Chondrocyte (in vitro differentiated cells): Measurements from ENCODE around the gene CPO. TPM values are rescaled to one million over a fixed set of nuclear protein-coding genes. Genes with fewer than 3 reads are reported as not detected.

Source experiments
- DNase-seq: peaks from one replicate; pipeline ENCODE4 v3.0.0; 2021; ENCODE audit warnings: mixed read lengths, low spot score
- H3K27ac Mint-ChIP-seq: one replicate; pipeline ENCODE4 v1.8.0; 2021; ENCODE audit warnings: mild to moderate bottlenecking, moderate library complexity, mixed read lengths; ENCODE audit not compliant: unreplicated experiment
- H3K27me3 Mint-ChIP-seq: 2 replicates; pipeline ENCODE4 v1.8.0; 2021; ENCODE audit warnings: low read depth, mixed read lengths
- H3K36me3 Mint-ChIP-seq: 2 replicates; pipeline ENCODE4 v1.8.0; 2021; ENCODE audit warnings: low read depth, mixed read lengths
- H3K4me1 Mint-ChIP-seq: 2 replicates; pipeline ENCODE4 v1.8.0; 2021; ENCODE audit warnings: low read depth, mild to moderate bottlenecking, mixed read lengths
- H3K4me3 Mint-ChIP-seq: one replicate; pipeline ENCODE4 v1.8.0; 2021; ENCODE audit warnings: mild to moderate bottlenecking, moderate library complexity, mixed read lengths; ENCODE audit not compliant: unreplicated experiment
- H3K9me3 Mint-ChIP-seq: 2 replicates; pipeline ENCODE4 v1.8.0; 2021; ENCODE audit warnings: low read depth, mixed read lengths
- total RNA-seq: library from RNA; stranded (reverse); gene quantifications from 3 replicates; pipeline ENCODE4 v1.2.1, GENCODE V29; 2021
- TF ChIP-seq, protein P1 (sequence below): fragments of 200-600 bp; sonication (generic); IDR thresholded peaks from 2 replicates; pipeline ENCODE4 v1.5.0; 2021; ENCODE audit warnings: antibody characterized with exemption, mild to moderate bottlenecking, moderate library complexity

Gene CPO
- total RNA-seq, 1 donor from 2014 or later: not detected

DNA sequence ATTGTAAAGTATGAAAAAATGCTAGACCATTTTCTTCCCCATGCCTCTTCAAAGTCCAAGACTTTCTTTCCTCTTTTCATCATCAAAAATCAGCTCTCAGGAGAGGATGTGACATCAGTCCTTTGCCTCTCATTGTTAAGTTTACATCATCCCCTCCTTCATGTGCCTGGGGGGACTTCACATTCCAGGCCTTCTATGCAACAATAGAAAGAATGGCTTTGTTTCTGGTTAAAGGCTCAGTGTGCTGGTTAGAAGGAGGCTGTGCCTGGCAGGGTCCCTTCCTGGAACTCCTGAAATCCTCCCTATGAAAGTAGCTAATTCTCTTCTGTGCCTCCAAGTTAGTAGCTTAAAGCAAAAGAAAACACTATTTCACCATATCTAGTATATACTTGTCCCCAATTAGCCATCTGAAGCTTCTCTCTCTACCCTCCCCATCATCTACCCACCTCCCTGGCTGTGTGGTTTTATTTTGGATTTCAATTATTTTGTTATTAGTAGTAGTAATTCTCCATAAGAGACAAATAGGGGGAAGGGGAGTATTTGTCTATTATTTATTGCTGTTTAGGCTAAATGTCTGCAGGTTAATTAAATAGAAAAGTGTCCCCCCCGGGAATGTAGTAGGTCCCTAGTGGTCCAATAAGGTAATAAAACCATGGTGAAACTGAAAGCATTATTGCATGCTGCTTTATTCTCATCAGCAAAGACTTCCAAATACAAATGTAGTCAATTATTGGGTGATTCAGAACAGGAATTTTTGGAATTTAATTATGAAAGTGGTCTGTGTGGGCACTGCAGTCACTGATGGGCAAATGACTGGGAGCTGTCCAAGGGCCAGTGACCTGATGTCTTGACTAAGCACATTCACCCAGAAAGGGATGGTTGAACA is 69.0 kb downstream of the CPO start:
- peaks cover 12% of the 10 kb centered on the region for H3K4me1 Mint-ChIP-seq
- no peaks in the 10 kb centered on the region for H3K36me3 Mint-ChIP-seq
- TF ChIP-seq, protein P1, sequence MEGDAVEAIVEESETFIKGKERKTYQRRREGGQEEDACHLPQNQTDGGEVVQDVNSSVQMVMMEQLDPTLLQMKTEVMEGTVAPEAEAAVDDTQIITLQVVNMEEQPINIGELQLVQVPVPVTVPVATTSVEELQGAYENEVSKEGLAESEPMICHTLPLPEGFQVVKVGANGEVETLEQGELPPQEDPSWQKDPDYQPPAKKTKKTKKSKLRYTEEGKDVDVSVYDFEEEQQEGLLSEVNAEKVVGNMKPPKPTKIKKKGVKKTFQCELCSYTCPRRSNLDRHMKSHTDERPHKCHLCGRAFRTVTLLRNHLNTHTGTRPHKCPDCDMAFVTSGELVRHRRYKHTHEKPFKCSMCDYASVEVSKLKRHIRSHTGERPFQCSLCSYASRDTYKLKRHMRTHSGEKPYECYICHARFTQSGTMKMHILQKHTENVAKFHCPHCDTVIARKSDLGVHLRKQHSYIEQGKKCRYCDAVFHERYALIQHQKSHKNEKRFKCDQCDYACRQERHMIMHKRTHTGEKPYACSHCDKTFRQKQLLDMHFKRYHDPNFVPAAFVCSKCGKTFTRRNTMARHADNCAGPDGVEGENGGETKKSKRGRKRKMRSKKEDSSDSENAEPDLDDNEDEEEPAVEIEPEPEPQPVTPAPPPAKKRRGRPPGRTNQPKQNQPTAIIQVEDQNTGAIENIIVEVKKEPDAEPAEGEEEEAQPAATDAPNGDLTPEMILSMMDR: peak; percentile 57
- H3K4me3 Mint-ChIP-seq: no peak overlapping the region
- DNase-seq: no peak
- H3K27ac Mint-ChIP-seq: no peak overlapping the region
- H3K9me3 Mint-ChIP-seq: no peaks in the 10 kb centered on the region
- no peaks in the 10 kb centered on the region for H3K27me3 Mint-ChIP-seq

DNA sequence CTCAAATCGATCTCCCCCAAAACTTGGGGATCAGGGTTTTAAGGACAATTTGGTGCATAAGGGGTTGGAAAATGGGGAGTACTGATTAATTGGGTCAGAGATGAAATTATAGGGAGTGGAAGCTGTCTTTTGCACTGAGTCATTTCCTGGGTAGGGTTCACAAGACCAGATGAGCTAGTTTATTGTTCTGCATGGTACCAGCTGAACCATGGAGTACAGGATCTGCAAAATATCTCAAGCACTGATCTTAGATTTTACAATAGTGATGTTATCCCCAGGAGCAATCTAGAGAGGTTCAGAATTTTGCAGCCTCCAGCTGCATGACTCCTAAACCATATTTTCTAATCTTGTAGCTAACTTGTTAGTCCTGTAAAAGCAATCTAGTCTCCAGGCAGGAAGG is 73.1 kb downstream of the CPO start:
- Mint-ChIP-seq H3K27ac (no peak overlapping the region), H3K27me3 (no peaks in the 10 kb centered on the region), H3K4me1 (peaks cover 24% of the 10 kb centered on the region), H3K9me3 (no peaks in the 10 kb centered on the region), H3K4me3 (no peak overlapping the region), H3K36me3 (no peaks in the 10 kb centered on the region)
- TF ChIP-seq, protein P1: no peak
- no peak for DNase-seq

DNA sequence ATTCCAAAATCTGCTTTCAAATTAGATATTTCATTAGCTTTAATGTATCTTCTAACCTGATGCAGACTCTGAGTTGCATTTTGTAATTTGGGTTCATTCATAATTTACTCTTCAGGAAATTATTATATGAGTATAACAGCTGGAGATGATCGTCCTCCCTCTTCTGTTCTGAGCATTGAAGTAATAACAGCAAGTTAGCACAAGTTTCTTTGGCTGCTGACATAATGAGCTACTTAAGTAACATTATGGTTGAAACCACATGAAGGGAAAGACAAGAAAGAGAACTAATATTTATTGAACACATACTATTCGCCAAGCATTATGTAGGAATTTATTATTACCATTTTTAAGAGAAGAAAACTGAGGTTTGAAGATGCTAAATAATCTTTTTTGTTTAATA is 75.1 kb downstream of the CPO start:
- DNase-seq: no peak
- TF ChIP-seq, protein P1: no peak
- Mint-ChIP-seq H3K4me1 (peaks cover 20% of the 10 kb centered on the region), H3K36me3 (no peaks in the 10 kb centered on the region), H3K9me3 (no peaks in the 10 kb centered on the region), H3K4me3 (no peak overlapping the region), H3K27ac (no peak overlapping the region), H3K27me3 (no peaks in the 10 kb centered on the region)

DNA sequence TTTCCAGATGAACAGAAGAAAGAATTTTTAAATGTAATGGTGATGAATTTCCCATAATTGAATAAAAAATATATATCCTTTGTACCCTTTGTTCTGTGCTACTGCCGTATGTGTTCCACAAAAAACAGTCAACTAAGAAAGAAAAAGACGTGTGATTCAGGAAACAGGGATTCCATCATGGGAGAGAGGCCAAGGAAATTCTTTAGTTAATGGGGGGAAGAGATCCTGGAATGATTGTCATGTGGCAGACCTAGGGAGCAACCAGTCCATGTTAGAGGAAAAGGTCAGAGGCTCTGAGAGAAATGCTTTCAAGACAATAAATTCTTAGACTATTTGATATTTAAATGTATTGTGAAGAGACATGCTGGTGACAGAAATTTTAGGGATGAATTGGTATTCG is 76.6 kb downstream of the CPO start:
- DNase-seq: no peak
- no peaks in the 10 kb centered on the region for H3K9me3 Mint-ChIP-seq
- TF ChIP-seq, protein P1: no peak
- no peaks in the 10 kb centered on the region for H3K27me3 Mint-ChIP-seq
- peaks cover 20% of the 10 kb centered on the region for H3K4me1 Mint-ChIP-seq
- H3K36me3 Mint-ChIP-seq: no peaks in the 10 kb centered on the region
- H3K27ac Mint-ChIP-seq: no peak overlapping the region
- no peak overlapping the region for H3K4me3 Mint-ChIP-seq

Other genes with a start within 250 kb of the CPO start
- not detected in 3 replicates for gene DYTN, start 221.1 kb upstream of the CPO start, total RNA-seq
- 0.82 to 1.5 TPM (median 0.90 TPM) in 3 replicates for gene MDH1B, start 174.2 kb upstream of the CPO start, total RNA-seq
- 15.7 to 24.8 TPM (median 16.8 TPM) in 3 replicates for gene FASTKD2, start 173.9 kb upstream of the CPO start, total RNA-seq
- gene KLF7, start 226.4 kb downstream of the CPO start, total RNA-seq: 37.5 to 46.2 TPM (median 38.5 TPM) in 3 replicates